ENCODE measurements around the gene NEK10.

DNA sequence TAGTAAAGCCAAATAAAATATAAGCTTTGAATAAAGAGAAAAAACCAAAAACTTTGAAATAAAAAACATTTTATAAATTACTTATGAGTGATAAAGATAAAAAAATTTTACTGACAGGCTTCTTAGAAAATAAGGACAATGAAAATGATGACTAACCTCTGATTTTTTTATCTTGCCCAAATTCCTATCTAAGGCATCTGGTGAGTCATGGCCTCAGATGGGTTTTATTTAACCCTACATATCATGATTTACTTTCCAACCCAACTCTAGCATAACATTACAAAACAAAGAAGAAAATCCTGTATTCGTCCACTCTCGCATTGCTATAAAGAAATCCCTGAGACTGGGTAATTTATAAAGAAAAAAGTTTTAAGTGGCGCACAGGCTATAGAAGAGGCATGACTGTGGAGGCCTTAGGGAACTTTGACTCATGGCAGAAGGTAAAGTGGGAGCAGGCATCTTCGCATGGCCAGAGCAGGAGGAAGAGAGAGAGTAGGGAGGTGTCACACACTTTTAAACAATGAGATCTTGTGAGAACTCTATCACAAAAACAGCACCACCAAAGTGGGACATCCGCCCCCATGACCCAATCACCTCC, 152.1 kb downstream of the NEK10 start:
- TF ChIP-seq, protein P1, sequence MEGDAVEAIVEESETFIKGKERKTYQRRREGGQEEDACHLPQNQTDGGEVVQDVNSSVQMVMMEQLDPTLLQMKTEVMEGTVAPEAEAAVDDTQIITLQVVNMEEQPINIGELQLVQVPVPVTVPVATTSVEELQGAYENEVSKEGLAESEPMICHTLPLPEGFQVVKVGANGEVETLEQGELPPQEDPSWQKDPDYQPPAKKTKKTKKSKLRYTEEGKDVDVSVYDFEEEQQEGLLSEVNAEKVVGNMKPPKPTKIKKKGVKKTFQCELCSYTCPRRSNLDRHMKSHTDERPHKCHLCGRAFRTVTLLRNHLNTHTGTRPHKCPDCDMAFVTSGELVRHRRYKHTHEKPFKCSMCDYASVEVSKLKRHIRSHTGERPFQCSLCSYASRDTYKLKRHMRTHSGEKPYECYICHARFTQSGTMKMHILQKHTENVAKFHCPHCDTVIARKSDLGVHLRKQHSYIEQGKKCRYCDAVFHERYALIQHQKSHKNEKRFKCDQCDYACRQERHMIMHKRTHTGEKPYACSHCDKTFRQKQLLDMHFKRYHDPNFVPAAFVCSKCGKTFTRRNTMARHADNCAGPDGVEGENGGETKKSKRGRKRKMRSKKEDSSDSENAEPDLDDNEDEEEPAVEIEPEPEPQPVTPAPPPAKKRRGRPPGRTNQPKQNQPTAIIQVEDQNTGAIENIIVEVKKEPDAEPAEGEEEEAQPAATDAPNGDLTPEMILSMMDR (conservative IDR thresholded peaks at IDR 0.05; ENCODE audit: low read depth, low read length), result no peak
- TF ChIP-seq EZH2 (IDR thresholded peaks at IDR 0.05; ENCODE audit: low read length, unreplicated experiment) (no peak), EZH2phosphoT487 (IDR thresholded peaks at IDR 0.05; ENCODE audit: borderline replicate concordance, low read length) (no peak)

Data from PC-3 (cell line).